Measurements from ENCODE around the gene NKPD1.
A peak's percentile ranks its signal among the peaks of the same experiment; 100 is the strongest.

The NKPD1 gene

DNA sequence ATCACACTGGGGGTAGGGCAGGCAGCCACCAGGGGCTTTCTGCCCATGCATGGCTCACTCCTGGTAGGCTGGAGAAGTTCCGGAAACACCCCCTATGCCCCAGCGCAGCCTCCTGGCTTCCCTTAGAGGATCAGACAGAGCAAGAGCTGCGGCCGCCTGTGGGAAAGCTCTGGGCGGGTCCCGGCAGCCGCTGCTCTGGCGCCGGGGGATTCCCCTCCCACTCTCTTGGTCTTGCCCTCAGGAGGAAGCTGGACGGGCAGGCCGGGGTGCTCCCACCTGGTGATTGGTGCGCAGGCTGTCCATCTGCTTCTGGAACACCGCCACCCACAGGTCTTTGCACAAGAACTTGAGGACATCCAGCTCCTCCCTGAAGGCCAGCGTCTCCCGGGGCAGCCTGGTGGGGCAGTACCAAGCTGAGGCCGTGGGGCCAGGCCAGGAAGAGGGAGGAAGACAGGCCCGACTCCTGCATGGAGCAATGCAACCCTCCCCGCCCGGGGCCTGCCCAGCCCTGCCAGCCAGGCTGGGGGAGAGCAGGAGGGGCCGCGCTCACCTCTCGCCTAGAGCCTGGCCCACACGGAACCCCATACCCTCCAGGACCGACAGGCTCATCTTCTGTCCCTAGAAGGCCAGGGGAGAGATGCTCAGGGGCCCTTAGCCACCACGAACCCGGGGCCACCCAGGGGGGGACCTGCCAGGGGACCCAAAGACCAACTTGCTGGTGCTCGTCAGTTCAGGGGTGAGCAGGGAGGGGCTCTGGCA is 4.0 kb upstream of the NKPD1 start:
- no peaks in the 10 kb centered on the region for H3K9me3 Mint-ChIP-seq
- ATAC-seq (peak; percentile 86), DNase-seq (ENCODE audit: low spot score in 2 of 2) (peak; percentile 43 to 77)
- peak overlapping the region; percentile 41 for H3K4me3 Mint-ChIP-seq
- H3K4me1 Mint-ChIP-seq = peaks cover 27% of the 10 kb centered on the region
- no peaks in the 10 kb centered on the region for H3K36me3 Mint-ChIP-seq
- peak overlapping the region; percentile 85 for H3K27ac Mint-ChIP-seq

DNA sequence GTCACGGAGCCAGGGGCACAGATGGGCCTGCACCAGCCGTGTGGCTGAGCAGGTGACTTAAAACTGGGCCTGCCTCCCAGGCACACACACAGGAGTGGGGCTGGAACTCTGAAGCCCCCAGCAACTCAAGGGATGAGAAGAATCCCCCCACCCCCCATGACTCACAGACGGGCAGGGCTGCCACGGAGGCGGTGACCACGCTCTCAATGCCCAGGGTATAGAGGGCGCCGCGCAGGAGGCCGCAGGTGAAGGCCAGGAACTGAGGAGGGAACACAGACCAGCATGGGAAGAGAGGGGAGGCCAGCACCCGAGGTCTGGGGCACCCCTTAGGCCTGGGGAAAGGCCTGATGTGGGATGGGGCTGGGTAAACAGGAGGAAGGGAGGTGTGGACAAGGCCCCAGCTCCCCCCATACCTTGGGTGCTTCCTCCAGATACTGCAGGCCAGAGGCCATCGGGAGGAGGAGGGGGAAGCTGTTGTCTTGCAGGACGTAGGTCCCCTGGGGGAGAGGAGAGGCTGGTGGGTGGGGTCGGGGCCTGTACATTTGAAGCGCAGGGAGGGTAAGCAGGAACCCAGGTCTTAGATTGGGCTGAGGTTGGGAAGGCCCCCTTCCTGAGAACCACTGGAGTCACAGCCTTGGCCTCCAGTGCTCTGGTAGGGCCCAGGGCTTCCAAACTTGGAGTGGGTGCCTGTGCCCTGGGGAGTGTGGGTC is 3.1 kb upstream of the NKPD1 start:
- Mint-ChIP-seq H3K36me3 (no peaks in the 10 kb centered on the region), H3K27ac (peak overlapping the region; percentile 85), H3K9me3 (no peaks in the 10 kb centered on the region), H3K4me3 (peak overlapping the region; percentile 41), H3K4me1 (peaks cover 23% of the 10 kb centered on the region)
- DNase-seq (ENCODE audit: low spot score in 2 of 2) (no peak), ATAC-seq (no peak)

DNA sequence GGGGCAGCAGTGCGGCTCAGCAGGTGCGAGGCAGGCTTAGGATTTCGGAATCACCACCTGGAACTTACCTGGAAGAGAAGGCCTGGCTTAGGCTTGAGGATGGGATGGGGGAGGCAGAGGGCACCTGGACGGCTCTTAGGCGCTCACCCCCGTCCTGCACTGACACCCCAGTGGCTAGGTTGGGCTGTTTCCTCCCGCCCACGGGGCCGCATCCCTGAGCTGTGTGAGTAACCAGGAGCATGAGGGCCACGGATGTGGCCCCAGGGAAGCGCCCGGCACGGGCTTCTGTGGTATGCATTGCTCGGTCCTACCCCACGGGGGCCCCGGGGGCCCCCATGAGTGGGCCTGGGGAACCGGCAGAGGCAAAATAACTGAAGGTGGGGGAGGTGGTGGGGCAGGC is 2.4 kb upstream of the NKPD1 start:
- DNase-seq (ENCODE audit: low spot score in 2 of 2) = no peak
- no peaks in the 10 kb centered on the region for H3K9me3 Mint-ChIP-seq
- H3K4me1 Mint-ChIP-seq = peaks cover 20% of the 10 kb centered on the region
- no peak overlapping the region for H3K4me3 Mint-ChIP-seq
- ATAC-seq = no peak
- no peaks in the 10 kb centered on the region for H3K36me3 Mint-ChIP-seq
- H3K27ac Mint-ChIP-seq = peak overlapping the region; percentile 85

DNA sequence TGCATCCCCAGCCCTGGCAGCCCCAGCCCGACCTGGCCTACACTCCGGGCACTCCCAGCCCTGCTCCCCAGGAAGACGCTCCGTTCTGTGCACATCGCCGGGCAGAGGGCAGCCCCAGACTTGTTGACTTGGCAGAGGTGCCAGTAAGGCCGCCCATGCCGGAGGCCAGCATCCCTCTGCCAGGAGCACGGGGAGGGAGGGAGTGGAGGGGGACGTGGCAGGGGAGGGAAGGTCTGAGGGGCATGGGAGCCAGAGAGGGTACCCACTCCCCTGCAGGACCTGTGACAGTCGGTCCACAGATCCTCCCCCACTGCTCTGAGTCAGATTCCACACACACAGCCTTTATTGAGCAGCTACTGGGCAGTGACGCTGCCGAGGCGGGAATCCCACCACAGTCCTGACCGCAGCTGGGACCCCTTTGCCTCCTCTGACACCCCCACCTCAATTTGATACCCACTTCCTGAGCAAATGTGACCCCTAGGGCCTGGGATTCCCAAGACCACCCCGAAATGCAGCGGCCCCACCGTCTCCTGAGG is 1.9 kb upstream of the NKPD1 start:
- ATAC-seq = no peak
- DNase-seq (ENCODE audit: low spot score in 2 of 2) = no peak
- H3K9me3 Mint-ChIP-seq = no peaks in the 10 kb centered on the region
- peaks cover 20% of the 10 kb centered on the region for H3K4me1 Mint-ChIP-seq
- no peak overlapping the region for H3K4me3 Mint-ChIP-seq
- no peaks in the 10 kb centered on the region for H3K36me3 Mint-ChIP-seq
- peak overlapping the region; percentile 85 for H3K27ac Mint-ChIP-seq

DNA sequence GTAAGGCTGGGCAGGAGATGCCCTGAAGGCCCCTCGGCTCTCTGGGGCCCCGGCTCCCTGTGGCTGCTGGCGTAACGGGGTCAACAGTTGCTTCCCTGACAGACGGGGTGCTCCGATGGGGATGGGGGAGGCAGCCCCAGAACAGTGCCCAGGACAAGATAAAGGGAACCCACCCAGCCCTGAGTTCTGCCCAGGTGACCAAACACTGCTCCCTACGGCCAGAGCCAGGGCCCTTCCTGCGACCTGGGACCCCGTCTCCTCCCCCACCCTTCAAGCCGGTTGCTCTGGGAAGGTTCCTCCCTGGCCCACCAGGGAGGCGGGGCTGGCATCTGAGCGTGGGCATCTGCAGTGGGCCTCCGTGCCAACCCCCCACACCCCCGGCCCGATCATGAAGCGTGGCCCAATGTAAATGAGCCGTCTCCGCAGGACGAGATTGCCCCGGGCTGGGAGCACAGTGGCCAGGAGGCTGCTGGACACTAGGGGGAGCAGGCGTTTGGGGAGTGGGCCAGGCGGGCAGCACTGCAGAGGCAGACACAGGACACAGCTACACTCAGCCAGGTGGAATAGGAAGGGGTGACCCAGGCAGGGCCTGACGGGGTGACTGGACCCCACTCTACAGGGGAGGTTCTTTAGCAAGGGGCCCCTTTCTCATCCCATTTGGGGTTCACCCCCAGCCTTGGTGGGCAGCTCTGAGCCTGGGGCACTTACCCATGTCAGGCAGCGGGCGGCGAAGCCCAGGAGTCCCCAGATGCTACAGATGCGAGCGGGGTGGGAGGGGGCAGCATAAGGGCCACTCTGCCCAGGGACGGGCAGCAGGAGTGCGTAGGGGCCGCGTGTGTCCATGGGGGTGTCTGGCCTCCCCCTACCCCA is 1.2 kb upstream of the NKPD1 start:
- Mint-ChIP-seq H3K4me3 (no peak overlapping the region), H3K27ac (no peak overlapping the region), H3K36me3 (no peaks in the 10 kb centered on the region), H3K9me3 (no peaks in the 10 kb centered on the region), H3K4me1 (peaks cover 20% of the 10 kb centered on the region)
- ATAC-seq (no peak), DNase-seq (ENCODE audit: low spot score in 2 of 2) (no peak)

DNA sequence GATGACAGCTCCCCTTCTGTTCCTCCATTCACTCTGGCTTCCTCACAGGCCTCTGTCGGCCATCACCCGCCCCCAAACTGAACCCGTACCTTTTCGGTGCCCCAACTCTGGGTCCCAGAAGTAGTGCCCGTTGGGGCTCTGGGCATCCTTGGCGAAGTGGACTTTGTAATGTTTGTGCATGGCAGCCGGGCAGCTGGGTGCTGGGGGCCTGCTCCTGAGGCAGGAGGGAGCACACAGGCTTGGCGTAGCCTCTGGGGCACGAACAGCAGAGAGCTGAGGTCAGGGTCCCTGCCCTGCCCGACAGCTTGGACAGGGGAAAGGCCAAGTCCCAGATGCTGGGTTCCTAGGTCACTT is 834 bp downstream of the NKPD1 start:
- Mint-ChIP-seq H3K9me3 (no peaks in the 10 kb centered on the region), H3K4me1 (peaks cover 14% of the 10 kb centered on the region), H3K4me3 (no peak overlapping the region), H3K27ac (no peak overlapping the region), H3K36me3 (no peaks in the 10 kb centered on the region)
- no peak for DNase-seq (ENCODE audit: low spot score in 2 of 2)
- ATAC-seq = no peak

DNA sequence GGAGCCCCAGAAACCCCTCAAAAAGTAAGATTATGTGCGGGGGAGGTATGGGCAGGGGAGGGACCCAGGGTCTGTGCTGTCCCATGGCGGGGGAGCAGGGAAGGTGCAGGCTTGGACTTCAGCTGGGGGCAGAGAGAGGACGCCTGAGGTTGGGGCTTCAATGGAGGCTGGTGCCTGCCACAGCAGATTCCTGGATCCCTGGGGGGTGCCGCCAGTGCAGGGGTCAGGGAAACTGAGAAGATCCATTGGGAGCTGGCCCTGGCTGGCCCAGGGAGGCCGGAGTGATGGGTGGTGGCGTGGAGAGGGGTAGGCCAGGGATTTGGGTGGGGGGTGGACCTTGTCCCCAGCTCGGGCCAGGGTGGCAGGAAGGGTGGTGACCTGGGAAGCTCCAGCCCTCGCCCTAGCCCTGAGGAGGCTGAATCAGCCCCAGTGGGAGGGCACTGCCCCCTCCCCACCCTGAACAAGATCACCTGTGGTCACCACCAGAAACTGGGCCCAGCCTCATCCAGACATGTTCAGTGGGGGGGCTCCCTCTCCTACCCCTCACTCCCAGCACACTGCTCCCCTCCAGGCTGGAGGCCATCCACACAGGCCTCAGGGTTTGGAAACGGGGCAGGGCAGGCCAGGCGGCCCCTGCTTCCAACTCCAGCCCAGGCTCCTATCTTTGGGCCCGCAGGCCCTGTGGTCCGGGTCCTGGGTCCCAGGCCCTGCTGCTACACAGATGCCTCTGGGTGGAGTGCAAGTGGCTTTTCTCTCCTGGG is 1.4 kb downstream of the NKPD1 start:
- Mint-ChIP-seq H3K4me3 (no peak overlapping the region), H3K4me1 (peaks cover 12% of the 10 kb centered on the region), H3K27ac (no peak overlapping the region), H3K36me3 (no peaks in the 10 kb centered on the region), H3K9me3 (no peaks in the 10 kb centered on the region)
- DNase-seq (ENCODE audit: low spot score in 2 of 2) (no peak), ATAC-seq (no peak)

DNA sequence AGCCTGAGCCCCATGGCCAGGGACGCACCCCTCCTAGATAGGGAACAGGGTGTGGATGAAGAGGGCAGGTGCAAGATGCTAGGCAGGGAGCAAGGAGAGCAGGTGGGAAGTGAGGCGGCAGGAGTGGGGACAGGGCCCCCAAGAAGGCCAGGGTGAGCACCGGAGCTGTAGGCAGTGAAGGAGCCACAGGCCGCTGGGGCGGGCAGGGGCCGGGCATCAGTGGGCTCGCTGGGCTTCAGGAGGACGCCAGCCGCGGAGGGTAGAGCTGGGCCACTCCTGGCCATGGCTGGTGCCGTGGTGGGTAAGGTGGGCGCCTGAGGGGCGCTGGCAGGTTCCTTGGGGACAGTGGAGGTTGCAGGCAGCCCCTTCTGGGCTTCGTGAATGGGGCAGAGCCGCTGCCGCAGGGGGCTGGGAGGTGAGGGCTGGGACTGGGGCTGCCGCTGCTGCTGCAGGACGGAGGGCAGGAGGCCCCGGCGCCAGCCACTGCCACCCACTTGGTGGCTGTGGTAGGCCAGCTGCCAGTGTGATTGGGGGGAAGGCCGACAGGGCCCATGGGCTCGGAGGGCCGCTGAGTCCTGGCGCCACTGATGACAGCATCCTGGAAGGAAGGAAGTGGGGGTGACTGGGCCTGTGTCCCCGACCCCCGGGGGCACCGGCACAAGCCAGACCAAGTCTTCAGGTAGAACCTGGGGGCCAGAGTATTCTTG is 2.1 kb downstream of the NKPD1 start:
- ATAC-seq (no peak), DNase-seq (ENCODE audit: low spot score in 2 of 2) (no peak)
- H3K9me3 Mint-ChIP-seq = no peaks in the 10 kb centered on the region
- no peaks in the 10 kb centered on the region for H3K36me3 Mint-ChIP-seq
- H3K4me1 Mint-ChIP-seq = peaks cover 12% of the 10 kb centered on the region
- H3K27ac Mint-ChIP-seq = no peak overlapping the region
- no peak overlapping the region for H3K4me3 Mint-ChIP-seq

DNA sequence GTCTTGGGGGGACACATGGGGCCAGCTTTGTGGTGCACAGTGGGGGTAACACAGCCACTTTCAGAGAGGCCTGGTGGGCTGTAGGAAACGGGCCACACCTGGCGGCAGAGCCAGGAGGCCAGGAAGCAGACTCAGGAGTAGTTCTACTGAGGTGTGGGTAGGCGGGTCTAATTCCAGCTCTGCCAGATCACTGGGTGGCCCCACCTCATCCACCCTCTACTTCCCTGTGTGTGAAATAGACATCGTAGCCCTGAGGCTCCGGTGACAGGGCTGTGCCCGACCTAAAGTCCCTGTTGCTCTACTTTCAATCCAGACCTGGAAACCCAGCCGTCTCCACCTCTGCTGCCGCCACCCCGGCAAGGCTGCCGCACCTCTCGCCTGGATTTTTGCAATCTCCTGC is 4.0 kb downstream of the NKPD1 start:
- Mint-ChIP-seq H3K27ac (no peak overlapping the region), H3K4me1 (peaks cover 23% of the 10 kb centered on the region), H3K4me3 (no peak overlapping the region), H3K36me3 (no peaks in the 10 kb centered on the region), H3K9me3 (no peaks in the 10 kb centered on the region)
- no peak for ATAC-seq
- no peak for DNase-seq (ENCODE audit: low spot score in 2 of 2)

DNA sequence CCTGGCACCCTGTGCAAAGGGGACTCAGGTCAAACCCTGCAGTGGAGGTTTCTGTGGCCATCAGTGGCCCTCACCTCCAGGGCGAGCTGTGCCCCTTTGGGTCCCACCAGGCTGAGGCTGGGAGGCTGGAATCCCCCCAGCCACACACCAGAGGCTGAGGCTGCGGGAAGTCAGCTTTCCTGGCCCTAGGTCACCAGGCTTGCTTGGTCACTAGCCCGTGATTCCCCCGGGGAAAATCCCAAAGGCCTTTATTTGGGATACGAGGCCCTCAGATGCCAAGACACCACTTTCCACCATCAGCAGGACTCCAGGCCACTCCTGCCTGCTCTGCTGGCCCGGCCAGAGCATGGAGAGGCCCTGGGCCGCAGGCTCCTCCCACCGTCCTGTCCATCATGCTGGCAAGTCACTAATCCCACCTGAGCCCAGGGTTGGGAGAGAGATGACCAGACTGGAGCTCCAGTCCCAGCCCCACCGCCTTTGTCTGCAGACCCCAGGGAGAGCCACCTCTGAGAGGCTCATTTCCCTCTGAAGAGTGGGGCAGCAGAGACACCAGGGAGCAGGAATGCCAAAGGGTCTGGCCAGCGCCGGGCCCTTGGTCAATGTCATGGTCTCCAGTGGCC is 4.7 kb downstream of the NKPD1 start:
- no peak for ATAC-seq
- Mint-ChIP-seq H3K4me3 (no peak overlapping the region), H3K27ac (no peak overlapping the region), H3K9me3 (no peaks in the 10 kb centered on the region), H3K36me3 (no peaks in the 10 kb centered on the region), H3K4me1 (peaks cover 30% of the 10 kb centered on the region)
- DNase-seq (ENCODE audit: low spot score in 2 of 2) = no peak

DNA sequence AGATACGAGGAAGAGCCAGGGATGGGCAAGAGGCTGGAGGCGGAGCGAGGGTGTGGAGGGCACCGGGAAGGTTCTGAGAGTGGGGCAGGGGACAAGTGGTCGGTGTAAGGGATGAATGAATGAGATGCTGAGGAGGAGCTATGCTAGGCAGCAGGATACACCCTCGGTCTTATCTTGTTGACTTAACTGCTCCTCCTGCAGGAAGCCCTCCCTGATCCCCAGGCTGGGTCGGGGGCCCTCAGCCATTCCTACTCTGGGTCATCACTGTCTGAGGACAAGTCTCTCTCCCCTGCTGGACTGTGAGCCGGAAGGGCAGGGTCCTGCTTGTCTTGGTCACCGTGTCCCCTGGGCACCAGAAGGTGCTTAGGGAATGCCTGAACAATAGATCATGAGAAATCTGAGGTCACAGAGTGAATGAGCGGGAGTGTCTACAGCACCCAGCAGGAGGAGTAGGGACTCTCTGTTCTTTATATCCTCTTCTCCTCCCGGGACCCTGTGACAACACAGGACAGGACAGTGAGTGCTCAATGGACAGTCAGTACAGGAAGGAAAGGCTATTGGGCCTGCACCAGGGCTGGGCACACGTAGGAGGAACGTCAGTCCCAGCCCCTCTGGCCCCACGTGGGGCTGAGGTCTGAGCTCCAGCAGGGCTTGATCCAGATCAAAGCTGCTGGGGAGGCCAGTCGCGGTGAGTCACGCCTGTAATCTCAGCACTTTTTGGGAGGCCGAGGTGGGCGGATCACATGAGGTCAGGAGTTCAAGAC is 6.5 kb downstream of the NKPD1 start:
- DNase-seq (ENCODE audit: low spot score in 2 of 2) = no peak
- Mint-ChIP-seq H3K36me3 (no peaks in the 10 kb centered on the region), H3K27ac (peak overlapping the region; percentile 43), H3K4me3 (peak overlapping the region; percentile 66), H3K9me3 (no peaks in the 10 kb centered on the region), H3K4me1 (peaks cover 31% of the 10 kb centered on the region)
- no peak for ATAC-seq

DNA sequence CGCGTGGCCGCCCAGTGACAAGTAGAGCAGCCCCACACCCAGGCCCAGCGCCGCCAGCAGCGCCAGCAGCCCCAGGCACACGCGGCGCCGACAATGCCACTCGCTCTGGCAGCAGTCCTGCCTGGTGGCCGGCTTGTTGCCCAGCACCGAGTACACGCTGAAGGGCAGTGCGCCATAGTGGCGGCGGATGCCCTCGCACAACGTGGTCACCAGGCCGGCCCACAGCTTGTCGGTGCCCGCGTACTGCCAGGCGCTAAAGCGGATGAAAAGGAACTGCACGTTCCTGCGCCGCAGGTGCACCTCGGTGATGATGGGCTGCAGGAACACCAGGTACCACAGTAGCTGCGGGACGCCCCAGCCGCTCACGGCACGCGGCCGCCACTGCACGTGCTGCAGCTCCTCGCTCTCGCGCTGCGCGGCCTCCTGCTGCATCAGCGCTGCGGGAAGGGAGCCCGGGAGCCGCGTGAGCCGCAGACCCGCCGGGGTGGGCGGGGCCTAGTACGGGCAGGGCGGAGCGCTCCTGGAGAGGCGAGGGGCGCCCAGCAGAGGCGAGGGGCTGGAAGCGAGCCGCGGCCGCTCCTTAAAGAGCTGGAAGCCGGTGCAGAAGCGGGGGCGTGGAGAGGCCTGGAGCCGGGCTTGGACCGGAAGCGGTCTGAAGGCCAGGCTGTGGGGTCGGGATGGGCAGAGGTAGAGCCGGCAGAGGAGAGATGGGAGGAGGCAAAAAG is 7.3 kb downstream of the NKPD1 start:
- H3K9me3 Mint-ChIP-seq = no peaks in the 10 kb centered on the region
- peaks cover 31% of the 10 kb centered on the region for H3K4me1 Mint-ChIP-seq
- peak; percentile 8 for ATAC-seq
- H3K27ac Mint-ChIP-seq = peak overlapping the region; percentile 43
- no peaks in the 10 kb centered on the region for H3K36me3 Mint-ChIP-seq
- no peak for DNase-seq (ENCODE audit: low spot score in 2 of 2)
- H3K4me3 Mint-ChIP-seq = peak overlapping the region; percentile 66
